ENCODE measurements around the gene CTTNBP2.

CTTNBP2 gene

DNA sequence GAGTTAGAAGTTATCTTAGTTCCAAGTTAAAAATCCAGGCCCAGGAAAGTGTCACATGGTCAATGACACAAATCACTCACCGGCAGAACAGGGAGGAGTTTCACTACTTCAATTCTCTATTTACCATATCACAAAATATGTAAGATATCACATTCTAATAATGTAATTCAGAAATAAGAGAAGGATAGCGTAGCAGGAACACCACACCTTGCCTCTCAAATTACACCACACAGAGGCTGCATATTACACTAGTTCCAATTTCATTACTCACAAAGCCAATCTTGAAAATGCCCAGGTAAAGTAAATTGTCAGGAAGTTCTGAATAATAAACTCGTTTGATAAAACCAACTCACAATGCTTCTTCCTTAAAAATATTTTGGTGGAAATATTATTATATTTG, 169.2 kb downstream of the CTTNBP2 start:
- FAIRE-seq = no peak
- DNase-seq (ENCODE audit: insufficient read length, low spot score) = no peak
- TF ChIP-seq TAF1 (IDR thresholded peaks at IDR 0.05; ENCODE audit: low read depth, low read length) (no peak), PAX5 (IDR thresholded peaks at IDR 0.05; ENCODE audit: insufficient read depth, low read length, severe bottlenecking) (no peak), POU2F2 (IDR thresholded peaks at IDR 0.05; ENCODE audit: low read depth, low read length) (no peak), SPI1 (IDR thresholded peaks at IDR 0.05; ENCODE audit: low read depth, low read length) (no peak), POLR2A (IDR thresholded peaks at IDR 0.05; ENCODE audit: low read depth, low read length) (no peak), POLR2AphosphoS5 (IDR thresholded peaks at IDR 0.05; ENCODE audit: low read depth, low read length) (no peak)

DNA sequence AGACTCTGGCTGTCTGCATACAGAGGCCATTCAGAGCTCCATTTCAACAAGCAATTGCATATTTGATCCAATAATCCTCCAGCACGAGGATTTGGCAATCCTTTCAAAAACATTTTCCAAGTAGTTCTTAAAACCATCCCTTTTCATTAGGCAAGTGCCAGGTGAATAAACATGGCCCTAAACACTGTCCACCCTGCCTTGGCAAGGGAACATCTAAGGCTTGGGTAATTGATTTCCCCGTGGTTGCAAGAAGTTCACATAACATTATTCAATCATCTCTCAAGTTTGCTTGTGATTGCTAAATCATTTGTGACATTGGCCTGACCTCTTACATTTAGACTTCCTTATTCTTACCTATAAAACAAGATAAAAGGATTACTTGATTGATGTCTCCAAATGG, 175.2 kb downstream of the CTTNBP2 start:
- no peak for FAIRE-seq
- TF ChIP-seq POU2F2 (IDR thresholded peaks at IDR 0.05; ENCODE audit: low read depth, low read length) (no peak), POLR2AphosphoS5 (IDR thresholded peaks at IDR 0.05; ENCODE audit: low read depth, low read length) (no peak), SPI1 (IDR thresholded peaks at IDR 0.05; ENCODE audit: low read depth, low read length) (no peak), PAX5 (IDR thresholded peaks at IDR 0.05; ENCODE audit: insufficient read depth, low read length, severe bottlenecking) (no peak), POLR2A (IDR thresholded peaks at IDR 0.05; ENCODE audit: low read depth, low read length) (no peak), TAF1 (IDR thresholded peaks at IDR 0.05; ENCODE audit: low read depth, low read length) (no peak)
- no peak for DNase-seq (ENCODE audit: insufficient read length, low spot score)

DNA sequence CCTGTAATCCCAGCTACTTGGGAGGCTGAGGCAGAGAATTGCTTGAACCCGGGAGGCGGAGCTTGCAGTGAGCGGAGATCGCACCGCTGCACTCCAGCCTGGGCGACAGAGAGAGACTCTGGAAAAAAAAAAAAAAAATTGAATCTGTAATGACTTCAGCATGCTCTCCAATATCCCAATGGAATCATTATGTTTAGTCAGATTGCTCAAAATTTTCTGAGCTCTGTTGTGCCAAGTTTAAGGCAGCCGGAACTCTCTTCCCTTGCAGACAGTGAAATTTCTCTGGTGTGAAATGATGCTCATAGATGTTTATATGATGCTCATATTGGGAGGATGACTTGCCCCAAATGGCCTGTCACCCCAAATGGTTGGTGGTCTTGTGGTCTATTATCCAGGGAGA, 180.9 kb downstream of the CTTNBP2 start:
- no peak for TF ChIP-seq POU2F2 (IDR thresholded peaks at IDR 0.05; ENCODE audit: low read depth, low read length)
- TF ChIP-seq POLR2AphosphoS5 (IDR thresholded peaks at IDR 0.05; ENCODE audit: low read depth, low read length) = no peak
- TF ChIP-seq SPI1 (IDR thresholded peaks at IDR 0.05; ENCODE audit: low read depth, low read length) = no peak
- TF ChIP-seq TAF1 (IDR thresholded peaks at IDR 0.05; ENCODE audit: low read depth, low read length) = no peak
- no peak for TF ChIP-seq POLR2A (IDR thresholded peaks at IDR 0.05; ENCODE audit: low read depth, low read length)
- no peak for TF ChIP-seq PAX5 (IDR thresholded peaks at IDR 0.05; ENCODE audit: insufficient read depth, low read length, severe bottlenecking)
- FAIRE-seq (no peak), DNase-seq (ENCODE audit: insufficient read length, low spot score) (no peak)

DNA sequence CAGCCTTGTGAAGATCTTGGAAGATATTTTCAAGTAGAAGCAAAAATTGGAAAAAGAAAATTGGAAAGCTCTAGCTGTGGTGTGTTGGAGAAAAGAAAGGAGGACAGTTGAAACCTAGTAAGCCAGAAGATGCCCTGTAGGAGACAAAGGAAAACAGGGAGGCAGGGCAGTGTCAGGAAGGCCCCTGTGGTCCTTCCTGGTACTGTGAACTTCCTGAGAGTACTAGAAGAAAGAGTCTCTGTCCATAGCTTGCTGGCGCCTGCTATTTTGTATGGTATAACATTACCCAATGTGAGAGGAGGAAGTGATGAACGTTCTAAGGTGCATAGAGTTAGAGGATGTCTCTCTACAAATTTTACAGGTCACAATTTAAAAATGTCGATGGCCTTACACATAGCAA, 183.1 kb downstream of the CTTNBP2 start:
- DNase-seq (ENCODE audit: insufficient read length, low spot score) = no peak

DNA sequence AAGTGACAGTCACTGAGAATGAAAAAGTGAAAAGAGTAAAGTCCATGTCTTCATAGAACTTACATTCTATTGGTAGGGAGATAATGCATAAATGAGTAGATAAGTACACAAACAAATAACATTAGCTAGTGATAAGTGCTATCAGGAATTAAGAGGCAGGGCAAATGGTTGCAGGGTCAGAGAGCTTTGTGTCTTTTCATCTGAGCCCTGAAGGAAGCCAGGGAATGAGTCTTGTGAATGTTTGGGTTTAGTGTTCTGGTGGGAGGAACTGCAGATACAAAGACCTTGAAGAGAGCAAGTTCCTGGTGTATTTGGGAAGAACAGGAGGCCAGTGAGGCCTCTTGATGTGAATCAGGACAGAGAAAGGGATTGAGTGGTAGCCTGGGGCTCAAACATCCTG, 183.8 kb downstream of the CTTNBP2 start:
- no peak for FAIRE-seq
- DNase-seq (ENCODE audit: insufficient read length, low spot score) = no peak
- TF ChIP-seq POLR2A (IDR thresholded peaks at IDR 0.05; ENCODE audit: low read depth, low read length) = no peak

More for the DNA sequence above, 183.1 kb downstream of the CTTNBP2 start:
- FAIRE-seq = no peak
- TF ChIP-seq PAX5 (IDR thresholded peaks at IDR 0.05; ENCODE audit: insufficient read depth, low read length, severe bottlenecking) = no peak

DNA sequence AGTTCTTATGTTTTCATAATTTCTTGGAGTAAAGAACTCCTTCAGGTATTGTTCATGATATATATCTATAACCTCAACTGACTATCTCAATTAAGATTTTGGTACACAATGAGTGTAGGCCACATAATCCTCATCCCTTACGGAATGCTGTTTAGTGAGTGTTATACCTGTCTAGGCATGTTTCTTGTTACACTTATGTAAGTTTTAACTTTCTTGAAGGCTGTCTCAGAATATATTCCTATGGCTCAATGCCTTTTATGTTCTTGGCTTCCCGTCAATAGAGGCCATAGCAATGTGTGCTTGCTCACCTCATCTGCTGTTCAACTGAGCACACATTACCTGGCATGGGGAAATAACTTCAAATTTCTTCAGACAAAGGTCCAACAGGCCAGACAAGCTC, 185.1 kb downstream of the CTTNBP2 start:
- DNase-seq (ENCODE audit: insufficient read length, low spot score) (no peak), FAIRE-seq (no peak)
- no peak for TF ChIP-seq POU2F2 (IDR thresholded peaks at IDR 0.05; ENCODE audit: low read depth, low read length)
- no peak for TF ChIP-seq SPI1 (IDR thresholded peaks at IDR 0.05; ENCODE audit: low read depth, low read length)
- no peak for TF ChIP-seq PAX5 (IDR thresholded peaks at IDR 0.05; ENCODE audit: insufficient read depth, low read length, severe bottlenecking)
- TF ChIP-seq TAF1 (IDR thresholded peaks at IDR 0.05; ENCODE audit: low read depth, low read length) = no peak
- no peak for TF ChIP-seq POLR2A (IDR thresholded peaks at IDR 0.05; ENCODE audit: low read depth, low read length)
- no peak for TF ChIP-seq POLR2AphosphoS5 (IDR thresholded peaks at IDR 0.05; ENCODE audit: low read depth, low read length)

DNA sequence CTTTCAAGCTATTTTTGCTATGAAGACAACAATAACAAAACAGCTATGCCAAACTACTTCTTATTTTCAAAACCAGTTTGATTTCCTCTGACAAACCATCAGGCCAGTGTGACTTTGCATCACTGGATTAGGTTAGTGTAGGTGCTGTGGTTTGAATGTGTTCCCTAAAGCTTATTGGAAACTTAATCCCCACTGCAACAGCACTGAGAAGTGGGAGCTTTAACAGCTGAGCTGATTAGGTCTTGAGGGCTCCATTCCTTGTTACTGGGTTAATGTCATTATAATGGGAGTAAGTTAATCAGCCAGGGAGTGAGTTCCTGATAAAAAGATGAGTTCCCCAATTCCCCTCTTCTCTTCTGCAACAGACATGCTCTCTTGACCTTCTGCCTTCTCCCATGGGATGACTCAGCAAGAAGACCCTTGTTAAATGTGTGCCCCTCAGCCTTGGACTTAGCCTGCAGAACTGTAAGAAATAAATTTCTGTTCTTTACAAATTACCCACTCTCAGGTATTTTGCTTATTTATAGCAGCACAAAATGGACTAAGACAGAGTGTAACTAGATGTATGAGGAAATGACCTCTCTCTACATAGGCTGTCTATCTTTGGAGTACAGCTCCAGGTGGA, 186.8 kb downstream of the CTTNBP2 start:
- no peak for FAIRE-seq
- TF ChIP-seq PAX5 (IDR thresholded peaks at IDR 0.05; ENCODE audit: insufficient read depth, low read length, severe bottlenecking) (no peak), POLR2AphosphoS5 (IDR thresholded peaks at IDR 0.05; ENCODE audit: low read depth, low read length) (no peak), TAF1 (IDR thresholded peaks at IDR 0.05; ENCODE audit: low read depth, low read length) (no peak), POLR2A (IDR thresholded peaks at IDR 0.05; ENCODE audit: low read depth, low read length) (no peak), SPI1 (IDR thresholded peaks at IDR 0.05; ENCODE audit: low read depth, low read length) (no peak), POU2F2 (IDR thresholded peaks at IDR 0.05; ENCODE audit: low read depth, low read length) (no peak)

DNA sequence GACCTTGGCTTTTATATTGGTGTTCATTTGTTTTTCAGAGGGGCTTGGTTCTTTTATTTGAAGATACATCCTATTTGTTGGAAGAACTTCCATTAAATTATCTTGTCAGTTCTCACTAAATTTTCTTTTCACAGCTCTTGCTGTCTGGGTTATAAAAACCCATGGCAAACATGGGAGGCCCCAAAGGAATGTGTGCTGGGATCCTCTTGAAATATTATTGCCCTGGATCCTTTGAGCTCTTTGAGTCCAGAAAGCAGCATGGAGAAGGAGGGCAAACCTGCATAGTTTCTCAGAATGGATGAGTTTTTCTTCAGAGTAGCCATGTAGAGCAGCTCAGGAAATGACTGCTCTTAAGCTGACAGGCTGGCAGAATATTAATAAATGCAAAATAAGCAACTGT, 187.4 kb downstream of the CTTNBP2 start:
- TF ChIP-seq SPI1 (IDR thresholded peaks at IDR 0.05; ENCODE audit: low read depth, low read length) = no peak
- TF ChIP-seq POLR2AphosphoS5 (IDR thresholded peaks at IDR 0.05; ENCODE audit: low read depth, low read length) = no peak
- no peak for DNase-seq (ENCODE audit: insufficient read length, low spot score)
- no peak for FAIRE-seq

More for the DNA sequence above, 186.8 kb downstream of the CTTNBP2 start:
- no peak for DNase-seq (ENCODE audit: insufficient read length, low spot score)

DNA sequence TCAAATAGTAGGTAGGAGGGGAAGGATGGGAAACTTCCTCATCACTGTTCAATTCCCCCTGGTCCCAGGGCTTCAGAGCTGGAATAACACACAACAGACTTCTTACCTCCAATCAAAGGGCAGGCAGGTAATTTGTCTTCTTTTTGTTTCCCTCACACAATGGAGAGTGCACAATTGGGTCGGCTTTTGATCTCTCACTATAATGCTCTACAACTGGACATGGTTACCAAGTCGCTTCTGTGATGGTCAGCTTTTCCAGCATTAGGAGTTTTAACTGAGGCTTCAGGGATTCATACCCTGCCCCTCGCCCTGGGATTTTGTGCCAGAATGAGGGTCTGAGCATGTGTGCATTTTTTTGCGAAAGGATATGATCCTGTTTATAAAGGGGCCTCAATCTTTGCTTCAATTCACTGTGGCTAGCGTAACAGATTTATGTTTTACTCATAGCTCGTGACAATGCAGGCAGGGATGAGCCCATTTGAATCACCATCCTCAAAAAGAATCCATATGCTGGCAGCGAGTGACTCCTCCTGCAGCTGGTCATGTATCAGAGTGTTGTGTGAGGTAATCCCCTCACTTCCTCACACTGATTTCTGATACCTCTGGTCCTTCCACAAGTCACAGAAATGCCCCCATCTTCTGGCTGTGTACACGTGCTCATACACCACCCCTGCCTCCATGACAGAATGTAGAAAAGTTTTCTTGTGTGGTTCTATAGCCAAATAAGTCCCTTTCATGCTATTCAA, 189.6 kb downstream of the CTTNBP2 start:
- no peak for DNase-seq (ENCODE audit: insufficient read length, low spot score)
- no peak for FAIRE-seq
- TF ChIP-seq POLR2AphosphoS5 (IDR thresholded peaks at IDR 0.05; ENCODE audit: low read depth, low read length) = no peak
- TF ChIP-seq SPI1 (IDR thresholded peaks at IDR 0.05; ENCODE audit: low read depth, low read length) = no peak
- TF ChIP-seq PAX5 (IDR thresholded peaks at IDR 0.05; ENCODE audit: insufficient read depth, low read length, severe bottlenecking) = no peak
- no peak for TF ChIP-seq POU2F2 (IDR thresholded peaks at IDR 0.05; ENCODE audit: low read depth, low read length)

DNA sequence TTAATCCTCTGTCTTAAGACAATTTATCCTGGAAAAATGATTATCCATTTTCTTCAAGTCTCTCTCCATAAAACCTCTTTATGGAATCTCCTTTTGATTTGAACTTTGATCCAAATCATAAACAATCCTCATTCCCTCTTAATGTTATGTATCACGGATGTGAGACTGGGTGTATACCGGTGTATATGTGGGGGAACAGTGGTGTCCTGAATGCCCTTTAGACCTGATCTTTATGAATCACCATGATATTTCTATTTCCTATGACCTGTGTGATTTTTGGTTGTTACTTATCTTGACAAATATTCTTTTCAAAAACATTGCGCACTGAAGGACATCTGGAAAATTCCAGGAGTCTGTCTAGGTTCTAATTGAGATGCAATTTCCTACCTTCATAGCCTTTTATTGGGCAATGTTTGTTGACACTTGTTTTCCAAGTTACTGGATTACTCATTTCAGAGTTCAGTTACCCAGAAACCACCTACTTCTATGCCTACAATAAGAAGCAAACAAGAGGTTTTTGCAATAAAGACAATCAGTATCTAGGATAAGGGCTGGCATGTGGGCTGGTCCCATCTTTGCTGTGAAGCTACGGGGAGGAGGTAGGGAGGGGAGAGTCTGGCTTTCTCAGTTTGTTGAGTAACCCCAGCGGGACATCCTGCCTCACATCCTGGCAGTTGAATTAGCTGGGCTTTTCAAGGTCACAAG, 190.4 kb downstream of the CTTNBP2 start:
- no peak for DNase-seq (ENCODE audit: insufficient read length, low spot score)
- no peak for TF ChIP-seq POLR2AphosphoS5 (IDR thresholded peaks at IDR 0.05; ENCODE audit: low read depth, low read length)
- no peak for TF ChIP-seq POU2F2 (IDR thresholded peaks at IDR 0.05; ENCODE audit: low read depth, low read length)
- TF ChIP-seq PAX5 (IDR thresholded peaks at IDR 0.05; ENCODE audit: insufficient read depth, low read length, severe bottlenecking) = no peak
- no peak for TF ChIP-seq TAF1 (IDR thresholded peaks at IDR 0.05; ENCODE audit: low read depth, low read length)
- TF ChIP-seq POLR2A (IDR thresholded peaks at IDR 0.05; ENCODE audit: low read depth, low read length) = no peak
- no peak for TF ChIP-seq SPI1 (IDR thresholded peaks at IDR 0.05; ENCODE audit: low read depth, low read length)

More for the DNA sequence above, 190.4 kb downstream of the CTTNBP2 start:
- FAIRE-seq = no peak

Data from GM12891 (cell line).